Caco-2 (cell line): Measurements from ENCODE around the gene RPUSD3. TPM values are rescaled to one million over a fixed set of nuclear protein-coding genes. Genes with fewer than 3 reads are reported as not detected.

Experiments used
- BruUV-seq: library from RNA; stranded (reverse); fragments of 400-500 nt; replicated peaks from 2 replicates; lab custom pipeline; 2021; lab: Mats Ljungman, UMichigan
- CTCF ChIA-PET: fragments of 300-600 bp; sonication (Branson Sonifier 250); formaldehyde crosslinking; loops from one replicate; lab custom pipeline; 2022; ENCODE audit warnings: antibody characterized with exemption; lab: Charles Lee
- POLR2A ChIA-PET: fragments of 300-600 bp; sonication (Branson Sonifier 250); formaldehyde crosslinking; loops from one replicate; lab custom pipeline; 2022; ENCODE audit warnings: antibody characterized with exemption; lab: Charles Lee
- DNase-seq, 2 experiments: peaks; one replicate each; pipeline versions ENCODE4 v3.0.0 to v3.0.0-alpha.2; 2020 to 2022
- H3K27me3 ChIP-seq: replicated peaks from 2 replicates; pipeline ENCODE4 v1.6.0; 2011; ENCODE audit warnings: low read length; ENCODE audit not compliant: control insufficient read depth, insufficient read depth
- H3K36me3 ChIP-seq: 2 replicates; pipeline ENCODE4 v1.5.1; 2011; ENCODE audit warnings: low read length; ENCODE audit not compliant: control insufficient read depth, insufficient read depth
- H3K4me1 ChIP-seq: fragments of 250-450 bp; sonication (Bioruptor Pico); 2 replicates; pipeline ENCODE4 v1.5.1; 2020; ENCODE audit warnings: mild to moderate bottlenecking
- H3K4me3 ChIP-seq: 2 replicates; pipeline ENCODE4 v1.5.1; 2011; ENCODE audit warnings: low read depth, mild to moderate bottlenecking, control low read depth, low read length
- H3K9me3 ChIP-seq: fragments of 250-450 bp; sonication (Bioruptor Pico); 2 replicates; pipeline ENCODE4 v1.5.1; 2020; ENCODE audit warnings: mild to moderate bottlenecking, moderate library complexity
- H3K27ac Mint-ChIP-seq: one replicate; pipeline ENCODE4 v1.8.0; 2022; ENCODE audit warnings: mixed read lengths; ENCODE audit not compliant: unreplicated experiment
- H3K27me3 Mint-ChIP-seq: one replicate; pipeline ENCODE4 v1.8.0; 2022; ENCODE audit warnings: mixed read lengths; ENCODE audit not compliant: insufficient read depth, unreplicated experiment
- H3K36me3 Mint-ChIP-seq: one replicate; pipeline ENCODE4 v1.8.0; 2022; ENCODE audit warnings: mild to moderate bottlenecking, mixed read lengths; ENCODE audit not compliant: insufficient read depth, unreplicated experiment
- H3K4me1 Mint-ChIP-seq: one replicate; pipeline ENCODE4 v1.8.0; 2022; ENCODE audit warnings: low read depth, mixed read lengths; ENCODE audit not compliant: unreplicated experiment
- H3K4me3 Mint-ChIP-seq: one replicate; pipeline ENCODE4 v1.8.0; 2022; ENCODE audit warnings: mild to moderate bottlenecking, moderate library complexity, mixed read lengths; ENCODE audit not compliant: unreplicated experiment
- H3K9me3 Mint-ChIP-seq: one replicate; pipeline ENCODE4 v1.8.0; 2022; ENCODE audit warnings: mixed read lengths; ENCODE audit not compliant: unreplicated experiment
- CTCF ChIP-seq, 2 experiments: fragments of 200-600 bp in 1 of 2; IDR thresholded peaks; 1 replicate in 1 of 2; 2 replicates in 1 of 2; pipeline versions ENCODE4 v1.5.1 to v1.8.0; 2011 to 2022; ENCODE audit warnings: antibody characterized with exemption in 1 of 2, control low read depth in 1 of 2, inconsistent platforms in 1 of 2, low read depth in 1 of 2, low read length in 1 of 2, mild to moderate bottlenecking in 1 of 2, moderate library complexity in 1 of 2; ENCODE audit not compliant: insufficient read depth in 1 of 2, severe bottlenecking in 1 of 2, unreplicated experiment in 1 of 2
- intact Hi-C: fragments of 100-400 bp; cut with micrococcal nuclease; formaldehyde crosslinking; loops from one replicate; pipeline ENCODE4 v1.10.0; 2022; ENCODE audit not compliant: unreplicated experiment
- total RNA-seq: library from RNA; stranded (reverse); gene quantifications from 2 replicates; pipeline ENCODE4 v1.2.3, GENCODE V29; 2022

Gene RPUSD3
- total RNA-seq, 1 experiment from 2014 or later, result 61.8 TPM

GRCh38 chr3:9806137-9806536 is 37.7 kb downstream of the RPUSD3 start:
- H3K4me3 Mint-ChIP-seq, result no peak overlapping the region
- intact Hi-C loops, result no loop called here
- H3K36me3 Mint-ChIP-seq, result peaks cover 86% of the 10 kb centered on the region
- ChIA-PET CTCF (no interaction called here), POLR2A (no interaction called here)
- H3K4me1 ChIP-seq, result peaks cover 12% of the 10 kb centered on the region
- H3K27ac Mint-ChIP-seq, result no peak overlapping the region
- no peaks in the 10 kb centered on the region for H3K9me3 Mint-ChIP-seq
- no TSS peak for BruUV-seq
- no peak for TF ChIP-seq CTCF (IDR thresholded peaks at IDR 0.05; ENCODE audit: insufficient read depth in 1 of 2, low read depth in 1 of 2, low read length in 1 of 2, severe bottlenecking in 1 of 2, unreplicated experiment in 1 of 2)
- no peaks in the 10 kb centered on the region for H3K9me3 ChIP-seq
- DNase-seq, result no peak
- no peak overlapping the region for H3K4me3 ChIP-seq
- H3K36me3 ChIP-seq, result peaks cover 2% of the 10 kb centered on the region
- no peaks in the 10 kb centered on the region for H3K27me3 ChIP-seq
- H3K27me3 Mint-ChIP-seq, result no peaks in the 10 kb centered on the region
- peaks cover 6% of the 10 kb centered on the region for H3K4me1 Mint-ChIP-seq

GRCh38 chr3:9804996-9805395 is 38.8 kb downstream of the RPUSD3 start:
- BruUV-seq, result no TSS peak
- Histone ChIP-seq H3K36me3 (peaks cover 2% of the 10 kb centered on the region), H3K9me3 (no peaks in the 10 kb centered on the region), H3K4me1 (peaks cover 12% of the 10 kb centered on the region), H3K27me3 (no peaks in the 10 kb centered on the region), H3K4me3 (no peak overlapping the region)
- intact Hi-C loops, result no loop called here
- POLR2A ChIA-PET, result interaction anchor here (0.6 kb wide), 1 partner anchor 301 kb away, joined by 6 read pairs; no protein-coding TSS in a partner anchor
- peaks cover 87% of the 10 kb centered on the region for H3K36me3 Mint-ChIP-seq
- H3K27ac Mint-ChIP-seq, result no peak overlapping the region
- DNase-seq, result no peak
- no peak overlapping the region for H3K4me3 Mint-ChIP-seq
- TF ChIP-seq CTCF (IDR thresholded peaks at IDR 0.05; ENCODE audit: insufficient read depth in 1 of 2, low read depth in 1 of 2, low read length in 1 of 2, severe bottlenecking in 1 of 2, unreplicated experiment in 1 of 2), result no peak
- peaks cover 6% of the 10 kb centered on the region for H3K4me1 Mint-ChIP-seq
- CTCF ChIA-PET, result interaction anchor here (0.6 kb wide), 1 partner anchor 22 kb away, joined by 4 read pairs; no protein-coding TSS in a partner anchor
- no peaks in the 10 kb centered on the region for H3K9me3 Mint-ChIP-seq
- H3K27me3 Mint-ChIP-seq, result no peaks in the 10 kb centered on the region

GRCh38 chr3:9803494-9803893 is 40.3 kb downstream of the RPUSD3 start:
- H3K9me3 ChIP-seq, result no peaks in the 10 kb centered on the region
- H3K27me3 Mint-ChIP-seq, result no peaks in the 10 kb centered on the region
- DNase-seq, result no peak
- peaks cover 1% of the 10 kb centered on the region; the same call in 1 of the 2 replicates for H3K4me1 ChIP-seq
- H3K4me1 Mint-ChIP-seq, result no peaks in the 10 kb centered on the region
- POLR2A ChIA-PET, result no interaction called here
- no peaks in the 10 kb centered on the region for H3K9me3 Mint-ChIP-seq
- no peaks in the 10 kb centered on the region for H3K27me3 ChIP-seq
- peaks cover 88% of the 10 kb centered on the region for H3K36me3 Mint-ChIP-seq
- H3K36me3 ChIP-seq, result peaks cover 4% of the 10 kb centered on the region
- intact Hi-C loops, result no loop called here
- H3K27ac Mint-ChIP-seq, result no peak overlapping the region
- no peak for TF ChIP-seq CTCF (IDR thresholded peaks at IDR 0.05; ENCODE audit: insufficient read depth in 1 of 2, low read depth in 1 of 2, low read length in 1 of 2, severe bottlenecking in 1 of 2, unreplicated experiment in 1 of 2)
- H3K4me3 ChIP-seq, result no peak overlapping the region
- BruUV-seq, result no TSS peak
- H3K4me3 Mint-ChIP-seq, result no peak overlapping the region
- CTCF ChIA-PET, result no interaction called here
